Ishikawa (cell line): ENCODE results near the gene CORIN.

ENCODE experiments used
- CEBPB ChIP-seq: IDR thresholded peaks from 2 replicates; pipeline ENCODE4 v1.6.1; 2012
- CREB1 ChIP-seq: IDR thresholded peaks from 2 replicates; pipeline ENCODE4 v1.6.1; 2012; ENCODE audit warnings: low read depth
- EGR1 ChIP-seq: IDR thresholded peaks from 2 replicates; pipeline ENCODE4 v1.6.1; 2012
- EP300 ChIP-seq: IDR thresholded peaks from 2 replicates; pipeline ENCODE4 v1.6.1; 2012; ENCODE audit warnings: borderline replicate concordance
- FOXM1 ChIP-seq: IDR thresholded peaks from 2 replicates; pipeline ENCODE4 v1.6.1; 2012; ENCODE audit warnings: low read depth, borderline replicate concordance
- NFIC ChIP-seq: IDR thresholded peaks from 2 replicates; pipeline ENCODE4 v1.6.1; 2012
- RAD21 ChIP-seq: IDR thresholded peaks from 2 replicates; pipeline ENCODE4 v1.6.1; 2012; ENCODE audit warnings: low read depth
- REST ChIP-seq: IDR thresholded peaks from 2 replicates; pipeline ENCODE4 v1.6.1; 2012; ENCODE audit warnings: low read depth, mild to moderate bottlenecking
- TAF1 ChIP-seq: IDR thresholded peaks from 2 replicates; pipeline ENCODE4 v1.6.1; 2012; ENCODE audit warnings: low read depth, mild to moderate bottlenecking
- TCF12 ChIP-seq: IDR thresholded peaks from 2 replicates; pipeline ENCODE4 v1.6.1; 2012; ENCODE audit warnings: low read depth
- TEAD4 ChIP-seq: IDR thresholded peaks from 2 replicates; pipeline ENCODE4 v1.6.1; 2012
- USF1 ChIP-seq: IDR thresholded peaks from 2 replicates; pipeline ENCODE4 v1.6.1; 2012
- YY1 ChIP-seq: IDR thresholded peaks from 2 replicates; pipeline ENCODE4 v1.6.1; 2012; ENCODE audit warnings: low read depth
- ZBTB7A ChIP-seq: IDR thresholded peaks from 2 replicates; pipeline ENCODE4 v1.6.1; 2012; ENCODE audit warnings: low read depth
- TF ChIP-seq, protein P1 (sequence below): IDR thresholded peaks from 2 replicates; pipeline ENCODE4 v1.6.1; 2012

CORIN gene

DNA sequence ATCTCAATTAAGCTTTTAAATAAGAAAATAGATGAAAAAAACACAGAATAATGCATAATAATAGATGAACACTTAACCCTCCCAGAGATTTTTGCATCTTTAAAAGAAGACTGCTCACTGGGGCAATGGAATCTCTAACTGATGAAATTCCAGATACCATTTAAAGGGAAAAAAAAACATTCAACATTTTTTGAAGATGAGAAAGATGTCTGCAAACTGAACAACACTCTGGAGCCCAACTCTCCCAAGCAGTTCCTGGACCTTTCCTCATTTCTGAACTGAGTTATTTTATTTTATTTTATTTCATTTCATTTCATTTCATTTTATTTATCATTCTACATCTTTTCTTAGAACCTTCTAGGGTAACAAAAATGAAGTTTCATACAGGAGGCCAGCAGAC, 90.7 kb downstream of the CORIN start:
- no peak for TF ChIP-seq TAF1
- no peak for TF ChIP-seq YY1
- TF ChIP-seq USF1 = no peak
- TF ChIP-seq EP300 = no peak
- no peak for TF ChIP-seq EGR1
- TF ChIP-seq NFIC = no peak
- TF ChIP-seq REST = no peak
- no peak for TF ChIP-seq CEBPB
- no peak for TF ChIP-seq ZBTB7A
- no peak for TF ChIP-seq CREB1
- no peak for TF ChIP-seq FOXM1
- no peak for TF ChIP-seq TCF12
- TF ChIP-seq TEAD4 = no peak
- TF ChIP-seq, protein P1, sequence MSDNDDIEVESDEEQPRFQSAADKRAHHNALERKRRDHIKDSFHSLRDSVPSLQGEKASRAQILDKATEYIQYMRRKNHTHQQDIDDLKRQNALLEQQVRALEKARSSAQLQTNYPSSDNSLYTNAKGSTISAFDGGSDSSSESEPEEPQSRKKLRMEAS = no peak

DNA sequence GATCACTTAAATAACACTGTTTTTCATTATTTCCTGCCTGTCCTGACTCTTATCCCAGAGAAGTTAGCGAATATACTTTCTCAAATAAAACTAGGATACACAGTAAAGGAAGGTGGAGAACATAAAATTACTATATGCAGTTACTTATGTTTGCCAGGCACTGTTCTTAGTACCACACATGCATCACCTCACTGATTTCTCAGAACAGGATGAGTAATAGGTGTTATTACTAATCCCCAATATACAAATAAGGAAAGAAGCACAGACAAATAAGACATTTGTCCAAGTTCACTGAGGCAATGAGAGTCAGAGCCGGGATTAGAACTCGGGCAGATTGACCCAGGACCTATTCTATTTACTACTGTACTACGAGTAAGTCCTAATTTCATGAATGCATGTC, 91.7 kb downstream of the CORIN start:
- no peak for TF ChIP-seq ZBTB7A
- TF ChIP-seq TCF12 = no peak
- TF ChIP-seq, protein P1 = no peak
- no peak for TF ChIP-seq USF1
- TF ChIP-seq CEBPB = no peak
- no peak for TF ChIP-seq TAF1
- TF ChIP-seq EP300 = no peak
- no peak for TF ChIP-seq YY1
- TF ChIP-seq REST = no peak
- no peak for TF ChIP-seq RAD21

GRCh38 chr4:47744843-47745382, 93.0 kb downstream of the CORIN start:
- no peak for TF ChIP-seq ZBTB7A

DNA sequence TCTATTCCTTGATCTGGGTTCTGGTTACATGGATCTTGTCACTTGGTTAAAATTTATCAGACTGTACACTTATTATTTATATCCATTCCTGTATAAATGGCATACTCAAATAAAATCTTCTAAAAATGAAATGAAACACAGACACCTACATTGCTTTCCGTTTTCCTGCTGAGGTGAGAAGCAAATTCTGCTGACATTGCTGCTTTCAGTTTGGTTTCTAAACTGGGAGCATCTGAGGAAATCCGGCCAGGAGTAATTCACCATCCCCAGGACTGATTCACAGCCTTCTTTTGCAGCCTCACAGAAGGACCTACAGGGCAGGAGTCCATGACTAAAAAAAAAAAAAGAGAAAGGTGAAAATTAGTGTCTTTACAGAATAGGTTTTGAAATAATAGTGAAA, 93.6 kb downstream of the CORIN start:
- TF ChIP-seq TAF1 = no peak
- TF ChIP-seq, protein P1 = no peak
- TF ChIP-seq CREB1 = no peak
- no peak for TF ChIP-seq RAD21
- TF ChIP-seq USF1 = no peak
- TF ChIP-seq YY1 = no peak
- TF ChIP-seq EP300 = no peak
- no peak for TF ChIP-seq TEAD4
- TF ChIP-seq CEBPB = no peak
- no peak for TF ChIP-seq EGR1
- TF ChIP-seq FOXM1 = no peak
- TF ChIP-seq ZBTB7A = no peak
- no peak for TF ChIP-seq TCF12
- no peak for TF ChIP-seq REST
